GM19397 (cell line): ENCODE data around the gene GREB1.

ENCODE experiments used
- ATAC-seq: cut with Tn5 transposase; IDR thresholded peaks from one replicate; pipeline ENCODE4 v1.9.1; 2021; ENCODE audit warnings: mild to moderate bottlenecking, moderate library complexity; ENCODE audit not compliant: unreplicated experiment

Gene GREB1

GRCh38 chr2:11592671-11593574 is 59.1 kb downstream of the GREB1 start:
- no peak for ATAC-seq

- ATAC-seq, result no peak
Measured at GRCh38 chr2:11596801-11597200, 63.0 kb downstream of the GREB1 start.

- ATAC-seq, result no peak
Measured at GRCh38 chr2:11597538-11598225, 63.8 kb downstream of the GREB1 start.

- ATAC-seq, result no peak
Measured at GRCh38 chr2:11598228-11598731, 64.4 kb downstream of the GREB1 start.

DNA sequence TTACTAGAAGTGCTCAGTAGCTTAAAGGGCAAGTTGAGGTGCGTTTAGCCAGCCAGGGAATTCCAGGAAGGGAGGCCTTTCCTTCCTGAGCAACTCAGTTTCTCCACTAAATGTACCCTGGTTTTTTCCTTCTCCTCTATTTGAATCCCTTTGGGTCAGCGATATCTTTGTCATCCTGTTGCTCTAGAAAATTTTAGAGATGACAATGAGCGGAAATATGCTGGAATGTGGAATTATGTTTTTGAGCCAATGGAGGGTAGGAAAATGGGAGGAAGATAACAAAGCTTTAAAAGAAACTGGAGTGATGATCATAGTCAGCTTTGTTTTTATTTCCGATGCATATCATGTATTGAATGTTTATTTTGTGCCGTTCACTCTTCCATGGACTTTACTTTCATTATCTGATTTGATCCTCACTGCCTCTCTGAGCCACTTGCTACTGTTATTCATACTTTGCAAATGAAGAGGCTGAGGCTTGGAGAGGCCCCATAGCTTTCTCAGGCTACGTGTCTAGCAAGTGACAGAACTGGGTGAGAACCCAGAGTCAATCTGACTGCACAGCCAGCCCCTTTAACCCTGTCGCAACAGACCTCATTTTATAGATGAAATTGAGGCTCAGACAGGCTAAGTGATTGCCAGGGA is 68.8 kb downstream of the GREB1 start:
- ATAC-seq, result no peak

GRCh38 chr2:11610624-11611242 is 76.9 kb downstream of the GREB1 start:
- no peak for ATAC-seq

GRCh38 chr2:11611251-11611650 is 77.4 kb downstream of the GREB1 start:
- no peak for ATAC-seq

GRCh38 chr2:11612553-11613215 is 78.8 kb downstream of the GREB1 start:
- ATAC-seq, result no peak

DNA sequence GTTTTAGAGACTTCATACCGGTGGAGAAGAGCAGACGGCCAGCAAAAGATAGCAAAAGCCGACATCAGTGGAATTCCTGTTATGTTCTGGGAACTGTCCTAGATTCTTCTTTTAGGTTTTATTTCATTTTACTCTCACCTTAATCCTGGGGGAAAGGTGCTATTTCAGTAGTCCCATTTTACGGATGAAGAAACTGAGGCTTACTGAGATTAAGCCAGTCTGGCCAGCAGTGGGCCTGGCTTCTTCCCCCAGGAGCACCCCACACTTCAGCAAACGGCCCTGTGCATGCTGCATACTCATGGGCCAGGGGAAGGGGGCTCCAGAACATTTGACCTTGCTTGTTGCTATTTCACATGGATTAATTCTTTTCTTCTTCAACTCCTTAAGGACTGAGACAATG is 79.5 kb downstream of the GREB1 start:
- no peak for ATAC-seq

GRCh38 chr2:11615209-11615608 is 81.4 kb downstream of the GREB1 start:
- no peak for ATAC-seq

DNA sequence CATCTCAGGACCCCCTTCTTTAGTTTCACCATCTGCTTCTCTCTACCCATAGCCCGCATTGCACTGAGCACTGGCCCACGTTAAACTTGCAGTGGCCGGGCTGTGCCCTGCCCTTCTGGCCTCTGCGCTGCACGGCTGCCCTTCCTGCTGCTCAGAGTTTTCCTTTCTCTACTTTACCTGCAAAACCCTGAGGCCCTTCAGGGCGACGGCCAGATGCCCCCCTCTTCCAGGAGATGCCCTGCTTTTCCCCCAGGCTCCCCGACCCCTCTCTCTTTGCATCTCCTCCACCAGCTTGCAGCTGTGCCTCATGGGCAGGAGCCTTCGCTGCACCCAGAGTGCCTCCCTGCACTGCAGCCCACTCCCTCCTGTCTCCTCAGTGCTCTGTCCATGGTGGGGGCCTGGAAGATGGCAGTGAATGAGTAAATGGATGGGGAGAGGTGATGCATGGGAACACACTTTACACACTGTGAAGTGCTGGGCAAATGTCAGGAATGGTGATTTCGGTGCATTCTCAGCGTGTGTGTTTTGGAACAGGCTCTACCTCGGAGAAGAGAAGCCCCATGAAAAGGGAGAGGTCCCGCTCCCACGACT is 82.3 kb downstream of the GREB1 start:
- ATAC-seq, result no peak

DNA sequence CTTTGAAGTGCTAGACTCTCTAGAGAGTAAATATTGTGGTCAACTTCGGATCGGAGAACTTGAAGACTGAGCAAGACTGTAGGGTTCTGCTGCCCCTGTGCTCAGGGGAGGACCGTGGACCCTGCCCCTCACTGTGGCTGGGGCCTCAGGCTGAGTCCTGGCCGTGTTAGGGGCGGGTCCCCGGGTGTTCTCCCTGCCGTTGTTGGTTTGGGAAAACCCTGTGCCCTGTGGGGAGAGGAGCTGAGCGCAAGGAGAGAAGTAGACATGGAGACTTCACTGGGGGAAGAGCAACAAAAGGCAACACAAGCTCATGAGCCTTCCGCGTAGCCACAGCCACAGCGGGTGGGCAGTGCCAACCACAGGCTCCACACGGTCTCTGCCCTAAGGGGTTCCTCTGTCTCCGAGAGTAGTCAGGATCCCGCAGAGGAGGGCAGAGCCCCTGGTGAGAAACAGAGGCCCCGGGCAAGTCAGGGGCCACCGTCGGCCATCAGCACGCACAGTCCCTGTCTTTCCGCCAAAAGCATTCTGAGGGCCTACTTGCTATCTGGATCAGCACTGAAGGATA is 83.1 kb downstream of the GREB1 start:
- no peak for ATAC-seq

- ATAC-seq, result no peak
Measured at GRCh38 chr2:11617527-11617926, 83.7 kb downstream of the GREB1 start.

DNA sequence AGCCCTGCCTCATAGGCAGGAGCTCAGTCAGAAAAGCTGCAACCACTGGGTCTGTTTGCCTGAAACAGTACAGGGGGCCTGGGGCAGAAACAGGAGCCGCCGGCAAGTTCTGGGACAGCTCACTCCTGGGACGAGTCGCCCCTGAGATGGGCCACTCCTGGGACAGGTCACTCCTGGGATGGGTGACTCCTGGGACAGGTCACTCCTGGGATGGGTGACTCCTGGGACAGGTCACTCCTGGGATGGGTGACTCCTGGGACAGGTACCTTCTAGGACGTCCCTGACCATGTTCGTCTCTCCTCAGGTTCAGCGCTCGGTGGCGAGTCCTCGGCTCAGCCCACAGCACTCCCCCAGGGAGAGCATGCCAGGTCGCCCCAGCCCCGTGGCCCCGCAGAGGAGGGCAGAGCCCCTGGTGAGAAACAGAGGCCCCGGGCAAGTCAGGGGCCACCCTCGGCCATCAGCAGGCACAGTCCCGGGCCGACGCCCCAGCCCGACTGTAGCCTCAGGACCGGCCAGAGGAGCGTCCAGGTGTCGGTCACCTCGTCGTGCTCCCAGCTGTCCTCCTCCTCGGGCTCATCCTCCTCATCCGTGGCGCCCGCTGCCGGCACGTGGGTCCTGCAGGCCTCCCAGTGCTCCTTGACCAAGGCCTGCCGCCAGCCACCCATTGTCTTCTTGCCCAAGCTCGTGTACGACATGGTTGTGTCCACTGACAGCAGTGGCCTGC is 84.3 kb downstream of the GREB1 start:
- no peak for ATAC-seq

GRCh38 chr2:11618708-11619062 is 84.8 kb downstream of the GREB1 start:
- no peak for ATAC-seq

DNA sequence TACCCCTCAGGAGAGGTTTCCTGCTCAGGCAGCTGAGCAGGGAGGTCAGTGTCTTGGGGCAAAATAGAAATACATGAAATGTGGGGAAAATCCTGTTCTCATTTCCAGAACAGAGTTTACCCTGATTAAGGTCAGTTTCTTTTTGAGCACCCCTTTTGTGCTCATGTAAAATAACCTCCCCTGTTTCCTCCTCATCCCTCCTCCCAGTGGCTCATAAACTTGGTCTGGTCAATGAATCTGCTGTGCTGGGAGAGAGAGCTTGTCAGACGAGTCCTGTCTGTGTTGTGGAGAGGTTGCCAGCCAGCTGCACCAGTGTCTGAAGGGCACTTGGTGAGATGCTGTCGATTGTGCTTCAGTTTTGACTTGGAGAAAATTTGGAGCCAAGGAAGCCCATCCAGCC is 87.6 kb downstream of the GREB1 start:
- ATAC-seq, result no peak

- ATAC-seq, result no peak
Measured at GRCh38 chr2:11622611-11623010, 88.8 kb downstream of the GREB1 start.

DNA sequence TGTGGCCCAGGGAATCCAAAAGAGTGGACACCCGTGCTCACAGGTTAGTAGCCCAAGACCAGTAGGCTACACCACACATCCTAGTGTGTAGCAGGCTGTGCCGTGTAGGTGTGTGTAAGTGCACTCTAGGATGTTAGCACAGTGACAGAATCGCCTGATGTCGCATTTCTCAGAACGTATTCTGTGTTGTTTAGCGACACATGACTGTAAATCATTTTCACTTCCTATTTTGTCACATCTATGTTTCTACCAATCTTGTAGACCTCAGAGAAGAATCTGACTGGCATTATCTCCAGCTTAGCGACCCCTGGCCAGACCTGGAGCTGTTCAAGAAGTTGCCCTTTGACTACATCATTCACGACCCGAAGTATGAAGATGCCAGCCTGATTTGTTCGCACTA is 91.0 kb downstream of the GREB1 start:
- ATAC-seq, result no peak

DNA sequence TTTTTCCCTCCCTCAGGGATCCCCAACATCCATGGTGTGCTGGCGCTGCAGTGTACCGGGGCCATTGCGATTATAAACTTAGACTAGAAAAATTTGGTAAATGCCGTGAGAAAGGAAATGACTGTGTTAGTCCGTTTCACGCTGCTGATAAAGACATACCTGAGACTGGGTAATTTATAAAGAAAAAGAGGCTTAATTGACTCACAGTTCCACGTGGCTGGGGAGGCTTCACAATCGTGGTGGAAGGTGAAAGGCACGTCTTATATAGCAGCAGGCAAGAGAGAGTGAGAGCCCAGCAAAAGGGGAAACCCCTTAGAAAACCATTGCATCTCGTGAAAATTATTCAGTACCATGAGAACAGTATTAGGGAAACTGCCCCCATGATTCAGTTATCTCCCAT is 91.8 kb downstream of the GREB1 start:
- ATAC-seq, result no peak
